SKM-1 treated with dmso at 0.1 percent for 144 hours (cell line): ENCODE data around the gene PDGFRB.

ENCODE experiments used
- DNase-seq: peaks from one replicate; lab custom pipeline; 2025; ENCODE audit not compliant: unreplicated experiment; lab: John Stamatoyannopoulos, UW

PDGFRB gene

DNA sequence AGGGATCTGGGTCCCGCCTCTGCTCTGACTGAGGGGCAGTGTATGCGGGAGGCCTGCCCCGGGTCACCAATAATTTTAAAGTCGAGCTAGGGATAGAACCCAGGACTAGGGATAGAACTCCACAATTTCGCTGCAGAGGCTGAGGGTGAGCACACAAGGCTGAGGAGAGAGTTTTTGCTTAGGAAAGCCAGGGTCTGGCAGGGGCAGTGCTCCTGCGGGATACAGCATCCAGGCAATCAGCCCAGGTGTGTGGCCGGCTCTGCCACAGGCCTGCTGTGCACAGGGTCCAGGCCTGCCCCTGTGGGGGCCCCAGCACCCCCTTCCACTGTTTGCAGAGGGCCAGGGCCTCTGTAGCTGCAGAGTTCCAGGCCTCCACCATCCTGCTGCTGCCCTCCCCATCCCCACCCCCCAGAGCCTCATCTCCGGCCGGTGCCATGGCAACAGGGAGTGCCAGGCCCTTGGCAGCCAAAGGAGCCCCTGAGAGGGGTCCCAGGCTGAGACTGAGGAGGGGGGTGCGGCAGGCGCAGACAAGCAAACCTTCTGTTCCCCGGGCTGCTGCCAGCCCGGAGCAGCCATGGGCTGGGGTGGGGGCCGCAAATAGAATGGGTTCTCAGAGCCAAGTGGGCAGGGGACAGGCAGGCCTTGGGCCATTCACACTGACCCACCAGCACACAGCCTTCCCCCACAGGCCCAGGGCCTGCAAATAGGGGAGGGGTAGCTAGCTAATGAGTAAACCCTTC, 8.6 kb downstream of the PDGFRB start:
- DNase-seq = no peak

DNA sequence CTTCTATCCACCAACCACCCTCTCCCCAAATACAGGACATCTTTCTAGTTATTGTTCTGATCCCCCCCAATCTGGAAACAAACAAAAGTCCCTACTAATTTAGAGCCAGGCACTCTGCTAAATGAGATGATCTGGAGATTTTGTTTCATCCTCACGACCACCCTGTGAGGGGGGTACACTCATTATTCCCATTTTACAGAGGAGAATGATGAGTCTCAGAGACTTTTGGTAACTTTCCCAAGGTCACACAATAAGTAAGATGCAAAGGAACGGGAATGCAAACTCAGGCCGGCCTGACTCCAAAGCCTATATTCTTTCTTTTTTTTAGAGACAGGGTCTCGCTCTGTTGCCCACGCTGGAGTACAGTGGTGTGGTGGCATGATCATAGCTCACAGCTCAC, 9.4 kb downstream of the PDGFRB start:
- no peak for DNase-seq

DNA sequence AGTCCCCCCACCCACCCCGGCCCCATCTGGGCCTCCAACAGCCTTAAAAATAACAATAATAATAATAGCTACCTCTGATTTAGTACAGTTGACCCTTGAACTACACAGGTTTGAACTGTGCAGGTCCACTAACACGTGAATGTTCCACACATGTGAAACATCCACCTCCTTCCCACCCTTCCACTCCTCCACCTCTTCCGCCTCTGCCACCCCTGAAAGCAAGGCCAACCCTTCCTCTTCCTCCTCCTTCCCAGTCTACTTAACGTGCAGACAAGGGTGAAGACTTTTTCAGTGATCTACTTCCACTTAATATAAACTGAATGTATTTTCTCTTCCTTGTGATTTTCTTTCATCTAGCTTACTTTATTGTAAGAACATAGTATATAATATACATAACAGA, 10.8 kb downstream of the PDGFRB start:
- no peak for DNase-seq

DNA sequence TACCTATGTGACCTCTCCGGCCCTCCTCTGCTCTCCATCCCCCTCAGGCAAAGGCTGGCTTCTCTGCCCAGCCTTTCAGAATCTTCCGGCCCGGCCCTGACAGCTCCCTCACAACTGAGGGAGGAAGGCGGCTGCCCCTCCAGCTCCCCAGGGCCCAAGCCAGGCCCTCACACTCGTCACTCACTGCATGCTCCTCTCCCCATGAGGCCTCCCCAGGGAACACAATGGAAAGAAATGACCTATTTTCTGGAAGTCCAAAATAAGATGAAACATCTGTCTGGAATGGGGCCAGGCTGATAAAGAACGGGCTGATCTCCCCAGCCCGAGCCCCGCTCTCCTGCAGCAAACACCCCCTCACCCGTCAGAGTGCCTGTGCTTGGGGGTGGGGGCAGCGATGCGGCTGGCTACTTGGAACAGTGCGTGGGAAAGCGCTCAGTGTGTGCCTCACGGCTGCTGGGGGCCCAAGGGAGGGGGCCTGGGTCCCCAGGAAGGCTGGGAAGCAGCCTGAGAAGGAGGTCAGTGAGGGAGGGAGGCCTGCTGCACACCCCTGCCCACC, 11.3 kb downstream of the PDGFRB start:
- no peak for DNase-seq

DNA sequence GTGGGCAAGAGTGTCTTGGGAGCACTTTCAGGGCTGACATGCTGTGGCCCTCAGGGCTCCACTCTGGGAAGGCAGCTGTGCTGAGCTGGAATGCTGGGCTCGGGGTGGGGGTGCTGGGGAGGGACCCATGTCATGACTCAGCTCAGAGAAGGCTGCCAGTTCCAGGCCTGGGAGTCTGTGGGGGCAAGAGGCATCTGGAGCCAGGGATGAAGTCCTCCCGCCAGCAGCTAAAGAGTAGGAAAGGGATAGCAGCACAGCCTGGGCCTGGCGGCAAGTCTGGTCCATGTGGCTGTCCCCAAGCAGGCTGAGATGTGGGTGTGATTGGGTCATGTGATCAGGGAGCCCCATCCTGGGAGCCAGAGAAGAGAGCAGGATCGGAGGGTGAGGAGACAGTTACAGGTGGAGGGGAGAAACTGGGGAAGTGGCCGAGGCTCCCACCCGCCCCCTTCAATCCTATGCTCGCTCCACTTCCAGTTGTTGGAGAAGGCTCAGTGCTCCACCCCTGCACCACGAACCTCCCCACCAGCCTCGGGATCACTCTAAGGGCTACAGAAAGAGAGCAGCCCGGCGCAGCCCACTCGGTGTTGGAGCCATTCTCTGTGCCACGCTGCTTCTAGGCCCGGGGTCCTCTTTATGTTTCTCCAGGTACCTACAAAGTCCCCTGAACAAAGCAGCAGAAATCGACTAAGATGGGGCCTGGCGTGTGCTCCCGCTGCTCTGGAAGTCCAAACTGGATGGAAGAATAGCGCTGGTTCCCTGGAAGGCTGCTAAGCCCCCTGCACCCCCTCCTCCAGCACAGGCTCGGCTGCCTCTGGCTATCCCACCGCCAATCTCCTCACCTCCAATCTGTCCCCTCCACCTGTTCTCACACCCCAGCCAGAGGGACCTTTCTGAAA, 12.0 kb downstream of the PDGFRB start:
- no peak for DNase-seq

- DNase-seq = peak; percentile 67
Observed at GRCh38 chr5:150142959-150143349, 12.7 kb downstream of the PDGFRB start.

- DNase-seq = peak; percentile 87
Observed at GRCh38 chr5:150142185-150142958, 13.3 kb downstream of the PDGFRB start.

DNA sequence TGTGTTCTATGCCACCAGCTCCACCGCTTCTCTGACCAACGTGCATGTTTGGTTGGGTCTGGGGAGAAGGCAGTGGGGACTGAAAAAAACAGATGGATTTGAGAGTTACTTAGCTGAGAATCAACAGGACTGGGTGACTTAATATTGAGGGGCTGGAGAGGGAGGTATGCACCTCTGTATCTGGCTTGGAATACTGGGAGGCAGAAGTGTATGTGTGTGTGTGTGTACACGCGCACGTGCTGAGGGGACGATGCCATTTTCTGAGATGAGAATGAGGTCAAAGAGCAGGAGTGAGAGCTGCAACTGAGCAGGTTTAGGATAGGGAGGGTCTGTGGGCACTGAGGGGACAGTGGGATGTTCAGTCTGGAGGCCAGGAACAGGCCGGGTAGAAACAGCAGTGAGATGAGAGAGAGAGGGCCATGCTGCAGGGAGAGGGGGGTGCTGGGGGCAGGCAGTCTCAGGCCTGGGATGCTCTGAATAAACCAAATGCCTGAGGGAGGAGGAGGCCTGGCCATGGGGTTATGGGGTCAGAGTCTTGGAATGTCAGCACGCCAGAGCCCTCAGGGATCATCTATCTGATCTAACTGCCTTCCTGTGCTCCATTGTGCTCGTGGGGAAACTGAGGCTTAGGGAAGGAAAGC, 14.0 kb downstream of the PDGFRB start:
- DNase-seq = no peak

DNA sequence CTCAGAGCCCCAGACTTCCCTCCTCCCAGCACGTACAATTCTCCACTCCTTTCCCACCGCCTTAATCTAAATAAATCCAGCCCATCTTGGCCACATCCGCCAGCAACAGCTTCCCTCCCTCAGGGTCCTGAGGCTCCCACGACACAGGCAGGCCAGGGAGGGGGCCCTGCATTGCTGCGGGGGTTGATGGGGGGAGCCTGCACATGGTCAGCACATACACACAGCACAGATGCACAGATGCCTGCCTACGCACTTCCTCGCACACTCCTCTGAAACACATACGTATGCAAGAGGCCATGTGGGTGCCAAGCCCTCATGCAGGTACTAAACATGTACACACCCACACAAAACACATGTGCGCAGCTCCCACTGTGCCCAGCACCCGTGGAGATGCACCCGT, 14.8 kb downstream of the PDGFRB start:
- DNase-seq = no peak

DNA sequence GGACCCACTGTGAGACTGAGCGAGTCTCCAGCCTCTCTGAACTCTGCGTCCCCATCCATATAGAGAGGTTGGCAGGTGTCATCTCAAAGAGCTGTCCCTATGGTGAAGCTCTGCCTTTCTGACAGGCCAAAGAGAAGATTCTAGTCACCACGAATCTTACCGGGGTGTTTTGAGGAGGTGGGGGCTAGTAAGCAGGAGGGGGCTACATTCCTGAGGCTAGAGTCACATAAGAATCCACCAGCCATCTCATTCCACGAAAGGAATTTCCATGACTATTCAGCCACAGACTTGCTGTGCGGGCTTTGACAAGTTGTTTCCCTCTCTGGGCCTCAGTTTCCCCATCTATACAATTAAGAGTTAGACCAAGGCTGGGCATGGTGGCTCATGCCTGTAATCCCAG, 16.3 kb downstream of the PDGFRB start:
- DNase-seq = no peak

DNA sequence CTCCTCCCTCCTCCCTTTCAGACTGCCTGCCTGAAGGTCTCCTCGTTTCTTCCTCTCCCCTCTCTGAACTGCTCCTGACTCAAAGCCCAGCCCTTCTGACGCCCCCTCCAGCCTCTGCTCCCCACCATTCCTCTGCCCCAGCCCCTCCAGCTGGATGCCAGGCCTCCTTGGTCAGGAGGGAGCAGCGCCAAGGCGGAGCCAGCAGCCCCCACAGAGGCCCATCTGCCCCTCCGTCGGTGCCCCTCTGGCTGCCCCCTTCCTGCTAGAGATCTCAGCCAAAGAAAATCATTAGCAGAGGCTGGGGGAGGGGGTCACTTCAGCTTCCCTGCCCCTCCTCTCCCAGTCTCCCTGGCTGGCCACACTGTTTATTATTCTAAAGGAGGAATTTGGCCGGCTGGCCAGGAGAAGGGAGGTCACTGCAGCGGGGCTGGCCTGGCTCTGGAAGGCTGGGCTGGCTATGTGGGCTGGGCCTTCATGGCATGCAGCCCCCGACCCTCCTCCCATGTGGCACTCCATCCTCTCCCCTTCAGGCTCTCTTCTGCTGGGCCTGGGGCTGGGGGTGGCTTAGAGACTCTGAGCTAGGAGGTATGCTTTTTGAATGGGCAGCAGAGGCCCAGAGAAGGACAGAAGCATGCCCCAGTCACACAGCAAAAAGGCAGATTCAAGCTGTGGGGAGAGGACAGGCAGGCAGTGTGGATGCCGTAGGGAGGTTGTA, 16.9 kb downstream of the PDGFRB start:
- no peak for DNase-seq

- no peak for DNase-seq
Observed at GRCh38 chr5:150137997-150138396, 17.6 kb downstream of the PDGFRB start.

- DNase-seq = no peak
Observed at GRCh38 chr5:150137168-150137957, 18.3 kb downstream of the PDGFRB start.

DNA sequence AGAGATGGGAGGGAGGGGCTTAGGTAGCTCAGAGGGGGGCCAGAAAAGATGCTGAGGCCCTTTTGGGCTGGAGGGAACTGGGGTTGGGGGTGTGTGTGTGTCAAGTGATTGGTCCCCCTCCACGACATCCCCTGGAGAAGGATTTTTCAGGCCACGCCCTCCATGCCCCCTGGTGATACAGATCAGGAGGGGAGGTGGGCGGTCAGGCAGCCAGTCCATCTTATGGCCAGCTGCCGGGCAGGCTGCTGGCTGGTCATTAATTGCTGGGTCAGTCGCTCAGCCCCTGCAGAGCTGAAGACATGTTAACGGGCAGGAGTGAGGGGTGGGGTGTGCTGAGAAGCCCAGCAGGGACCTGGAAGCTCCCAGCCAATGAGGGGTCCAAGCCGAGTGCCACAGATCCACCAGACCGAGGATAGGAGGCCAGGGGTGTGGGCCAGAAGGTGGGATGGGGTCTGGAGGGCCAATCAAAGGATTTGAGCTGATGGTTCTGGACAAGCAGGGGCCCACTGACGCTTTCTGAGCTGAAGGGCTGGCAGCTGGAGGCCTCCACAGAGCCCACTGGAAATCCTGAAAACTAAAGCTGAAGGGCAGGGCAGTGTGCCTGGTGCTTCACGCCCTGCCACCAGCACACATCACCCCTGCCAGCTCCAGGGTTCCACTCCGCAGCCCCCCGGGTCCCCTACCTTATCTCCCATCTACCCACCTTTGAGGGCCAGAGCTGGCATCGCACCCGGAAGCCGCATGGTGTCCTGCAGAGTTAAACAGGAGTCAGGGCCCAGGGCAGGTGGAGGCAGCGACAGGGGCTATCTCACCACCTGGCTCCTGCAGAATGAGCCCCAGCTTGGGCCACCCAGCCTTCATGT, 19.1 kb downstream of the PDGFRB start:
- no peak for DNase-seq

DNA sequence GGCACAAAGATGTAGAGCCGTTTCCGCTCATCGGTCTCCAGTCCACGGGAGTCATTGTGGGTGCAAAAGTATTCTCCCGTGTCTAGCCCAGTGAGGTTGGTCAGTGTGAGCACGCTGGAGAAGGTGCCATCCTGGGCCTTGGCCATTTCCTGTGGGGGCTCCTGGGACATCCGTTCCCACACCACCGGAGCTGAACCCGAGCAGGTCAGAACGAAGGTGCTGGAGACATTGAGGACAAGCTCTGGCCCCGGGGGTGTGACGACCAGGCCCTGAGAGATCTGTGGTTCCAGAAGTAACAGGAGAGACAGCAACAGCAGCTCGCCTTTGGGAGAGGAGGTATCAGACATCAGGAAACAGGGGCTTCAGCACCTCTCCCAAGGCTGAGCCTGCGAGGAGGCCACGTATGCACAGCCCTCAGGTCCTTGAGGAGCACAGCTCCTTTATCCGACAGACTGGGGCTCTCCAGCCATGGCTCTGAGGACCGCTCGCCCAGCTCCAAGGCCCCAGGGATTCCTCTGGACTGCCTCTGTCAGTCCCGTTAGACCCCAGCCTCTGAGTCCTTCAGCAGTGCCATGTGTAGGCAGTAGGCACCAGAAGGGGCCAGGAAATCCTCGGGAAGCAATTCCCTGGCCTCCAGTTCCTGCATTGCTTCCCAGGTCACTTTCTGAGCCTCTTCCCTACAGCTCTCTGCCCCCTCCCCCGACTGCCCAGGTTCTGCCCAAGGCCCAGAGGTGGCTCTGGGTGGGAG, 19.9 kb downstream of the PDGFRB start:
- no peak for DNase-seq

GRCh38 chr5:150134198-150134588, 21.5 kb downstream of the PDGFRB start:
- no peak for DNase-seq

DNA sequence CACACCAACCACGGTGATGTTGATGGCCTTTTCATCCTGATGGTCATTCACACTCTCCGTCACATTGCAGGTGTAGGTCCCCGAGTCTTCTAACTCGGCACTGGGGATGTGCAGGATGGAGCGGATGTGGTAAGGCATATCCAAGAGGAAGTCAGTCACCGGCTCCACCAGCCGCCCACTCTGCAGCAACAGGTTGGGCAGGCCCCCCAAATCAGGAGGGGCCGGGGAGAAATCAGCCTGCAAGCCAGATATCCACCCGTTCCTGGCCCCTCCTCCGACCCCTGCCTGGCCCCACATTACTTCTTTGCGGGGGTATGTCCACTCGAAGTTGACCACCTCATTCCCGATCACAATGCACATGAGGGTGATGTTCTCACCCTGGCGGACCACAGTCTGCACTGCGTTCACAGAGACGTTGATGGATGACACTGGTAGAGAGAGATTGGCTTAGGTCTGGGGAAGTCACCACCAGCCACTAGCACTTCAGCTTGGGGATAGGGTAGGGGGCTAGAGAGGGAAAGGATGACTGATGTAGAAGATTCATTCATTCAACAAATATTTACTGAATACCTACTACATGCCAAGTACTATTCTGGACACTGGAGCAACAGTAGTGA, 22.0 kb downstream of the PDGFRB start:
- DNase-seq = no peak
